GM18520 (cell line): ENCODE data around the gene SH3RF3.

ENCODE experiments used
- ATAC-seq: cut with Tn5 transposase; IDR thresholded peaks from one replicate; pipeline ENCODE4 v1.9.1; 2021; ENCODE audit not compliant: unreplicated experiment

The SH3RF3 gene

GRCh38 chr2:109347626-109348025 is 218.6 kb downstream of the SH3RF3 start:
- ATAC-seq: no peak

- ATAC-seq: no peak
These were observed 219.2 kb downstream of the SH3RF3 start for GRCh38 chr2:109348190-109348589.

GRCh38 chr2:109348671-109349502 is 219.9 kb downstream of the SH3RF3 start:
- no peak for ATAC-seq

GRCh38 chr2:109349503-109350465 is 220.8 kb downstream of the SH3RF3 start:
- no peak for ATAC-seq

- ATAC-seq: no peak
These were observed 221.5 kb downstream of the SH3RF3 start for GRCh38 chr2:109350526-109350925.

DNA sequence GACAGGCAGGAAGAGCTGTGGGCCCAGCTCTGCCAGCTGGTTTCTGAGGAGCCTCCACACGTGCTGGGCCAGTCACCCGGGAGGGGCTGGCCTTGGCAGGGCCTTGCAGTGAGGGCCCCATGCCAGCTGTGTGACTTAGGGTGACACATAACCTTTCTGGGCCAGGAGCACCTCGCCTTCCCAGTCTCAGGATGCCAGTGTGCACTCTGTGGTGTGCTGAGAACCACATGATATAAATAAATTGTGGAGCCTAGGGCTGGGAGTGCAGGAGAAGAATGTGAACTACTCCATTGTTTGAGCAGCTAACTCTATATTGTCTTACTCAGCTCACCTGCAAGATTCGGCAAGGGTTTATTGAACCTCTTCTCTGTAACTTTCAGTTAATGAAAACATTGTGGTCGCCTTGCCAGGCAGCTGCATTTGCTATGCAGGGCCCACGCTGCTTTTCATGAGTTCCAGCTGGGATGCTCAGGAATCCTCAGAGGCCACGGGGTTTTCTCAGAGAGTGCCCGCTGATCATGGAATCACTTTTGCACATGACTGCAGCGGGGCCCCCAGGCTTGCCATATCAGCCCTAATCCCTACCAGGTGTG is 222.3 kb downstream of the SH3RF3 start:
- no peak for ATAC-seq

DNA sequence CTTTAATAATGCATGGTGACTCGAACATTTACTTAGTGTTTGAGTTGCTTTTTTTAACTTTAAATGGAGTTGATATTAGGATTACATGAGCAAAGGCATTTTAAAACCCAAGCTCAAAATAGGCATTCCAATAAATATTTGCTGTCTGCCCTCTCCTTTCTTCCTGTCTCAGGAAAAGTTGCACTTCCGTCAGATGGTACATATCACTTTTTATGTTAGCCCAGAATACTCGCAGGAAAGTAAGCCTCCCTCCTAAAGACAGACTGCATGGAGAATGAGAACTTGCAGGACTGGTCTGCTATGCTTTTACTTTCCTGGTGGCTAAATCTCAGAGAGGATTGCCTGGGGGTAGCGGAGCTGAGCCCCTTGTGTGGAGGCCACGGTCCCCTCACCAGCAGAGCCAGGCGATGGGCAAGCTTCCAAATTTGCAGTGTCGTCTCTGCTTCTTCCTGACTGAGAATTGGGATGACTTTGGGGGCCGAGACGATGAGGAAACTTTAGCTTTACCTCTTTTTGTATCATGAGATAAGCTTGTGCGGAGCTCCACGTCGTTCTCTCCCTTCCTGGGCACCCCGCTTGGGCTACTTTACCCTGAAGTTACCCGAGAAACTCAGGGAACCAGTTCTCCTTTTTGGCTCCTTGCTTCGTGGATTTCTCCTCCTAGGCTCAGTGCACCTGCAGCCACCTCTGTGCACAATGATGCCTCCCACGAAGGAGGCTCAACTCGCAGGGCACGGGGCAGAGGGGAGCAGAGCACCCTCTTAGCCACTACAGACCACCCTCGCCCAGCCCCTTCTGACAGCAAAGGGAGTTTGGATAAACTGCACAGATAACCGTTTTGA is 223.3 kb downstream of the SH3RF3 start:
- ATAC-seq: no peak

GRCh38 chr2:109352898-109353689 is 224.1 kb downstream of the SH3RF3 start:
- no peak for ATAC-seq

DNA sequence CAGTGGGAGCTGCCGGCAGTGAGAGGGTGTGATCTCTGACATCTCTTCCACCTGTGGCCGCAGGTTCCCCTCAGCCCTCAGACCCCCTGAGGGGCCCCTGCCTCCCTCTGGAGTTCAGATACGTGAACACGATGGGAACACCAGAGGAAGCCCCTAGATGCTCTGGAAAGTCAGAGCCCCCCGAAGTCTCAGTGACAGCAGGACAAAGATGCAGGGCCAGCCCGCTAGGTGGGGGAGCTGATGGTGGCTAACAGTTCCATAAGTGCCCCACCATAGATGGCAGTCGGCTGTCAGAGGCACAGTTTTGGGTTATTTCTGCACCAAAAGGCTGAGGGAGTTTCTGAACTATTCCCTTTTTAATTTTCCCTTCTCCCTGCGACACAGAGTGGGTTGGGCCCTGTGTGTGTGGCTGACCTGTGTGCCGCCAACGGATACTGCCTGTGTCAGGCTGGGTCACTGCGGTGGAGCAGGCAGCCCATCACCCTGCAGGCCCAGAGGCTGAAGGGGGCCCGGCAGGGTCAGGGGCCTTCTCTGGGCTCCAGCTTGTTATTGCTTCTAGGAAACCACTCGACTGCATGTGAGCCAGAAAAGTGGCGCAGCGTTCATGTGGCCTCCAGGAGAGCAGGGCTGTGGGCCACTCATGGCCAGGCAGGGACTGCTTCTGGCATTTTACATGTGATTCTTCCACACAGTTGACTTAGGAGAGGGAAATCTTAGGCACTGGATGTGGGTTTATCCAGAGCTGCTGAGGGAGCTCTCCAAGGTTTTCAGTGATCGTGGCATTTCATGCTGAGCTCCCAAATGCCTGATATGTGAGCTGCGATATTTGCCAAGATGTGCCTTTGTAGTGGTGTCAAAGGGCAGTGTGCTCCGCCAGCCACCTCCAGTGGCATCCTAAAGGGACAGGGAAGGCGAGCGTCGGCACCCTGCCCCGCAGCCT is 225.1 kb downstream of the SH3RF3 start:
- ATAC-seq: no peak

GRCh38 chr2:109355192-109355843 is 226.3 kb downstream of the SH3RF3 start:
- no peak for ATAC-seq

DNA sequence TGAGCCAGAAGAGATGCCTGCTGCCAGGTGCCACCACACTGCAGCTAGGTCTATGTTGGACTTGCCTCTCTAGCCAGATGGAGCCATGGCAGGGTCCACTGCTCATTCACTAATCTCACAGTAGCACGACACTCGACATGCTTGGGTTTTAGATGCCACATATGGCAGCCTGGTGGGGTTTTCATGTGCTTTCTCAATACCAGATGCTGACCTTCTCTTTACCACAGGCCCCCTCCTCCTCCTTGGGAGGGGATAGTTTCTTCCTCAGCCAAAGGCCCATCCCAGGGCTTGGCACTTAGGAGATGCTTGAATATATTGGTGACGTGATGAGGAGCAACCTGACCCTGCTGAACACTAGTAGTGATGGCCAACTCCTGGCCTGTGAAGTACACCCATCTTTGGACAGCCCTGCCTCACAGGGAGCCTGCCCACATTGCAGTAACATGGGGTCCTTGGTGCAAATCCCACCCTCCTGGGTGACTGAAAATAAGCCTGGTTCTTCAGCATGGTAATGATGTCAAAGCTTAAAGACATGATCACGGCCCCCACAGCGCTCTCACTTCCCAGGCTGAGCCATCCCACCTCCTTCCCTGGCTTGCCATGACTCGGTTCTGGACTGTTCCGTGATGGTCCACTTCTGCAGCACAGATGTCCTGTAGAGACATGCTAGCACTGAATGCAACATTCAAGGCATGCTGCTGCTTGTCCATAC is 227.5 kb downstream of the SH3RF3 start:
- no peak for ATAC-seq

- no peak for ATAC-seq
These were observed 235.2 kb downstream of the SH3RF3 start for GRCh38 chr2:109364217-109364616.

- no peak for ATAC-seq
These were observed 236.1 kb downstream of the SH3RF3 start for GRCh38 chr2:109365131-109365530.

- no peak for ATAC-seq
These were observed 238.7 kb downstream of the SH3RF3 start for GRCh38 chr2:109367683-109368082.

GRCh38 chr2:109368798-109369197 is 239.8 kb downstream of the SH3RF3 start:
- ATAC-seq: no peak

- no peak for ATAC-seq
These were observed 240.7 kb downstream of the SH3RF3 start for GRCh38 chr2:109369671-109370191.

- no peak for ATAC-seq
These were observed 241.5 kb downstream of the SH3RF3 start for GRCh38 chr2:109370399-109371035.
